ENCODE data around the gene KRTAP5-5. TPM values are rescaled to one million over a fixed set of nuclear protein-coding genes. Genes with fewer than 3 reads are reported as not detected.
A peak's percentile ranks its signal among the peaks of the same experiment; 100 is the strongest.
"Not testable (repeated sequence)": the region's sequence is repeated elsewhere in the genome, so short reads cannot be mapped to it uniquely, and the experiment has no call there.

Gene KRTAP5-5
- total and polyA plus RNA-seq, 2 donors from 2014 or later, result not detected

- Histone ChIP-seq H3K9me3 (ENCODE audit: control insufficient read depth in 2 of 3, insufficient read depth in 1 of 3, low read length in 3 of 3) (no peaks in the 10 kb centered on the region), H3K4me1 (ENCODE audit: control insufficient read depth in 2 of 3, insufficient read depth in 2 of 3, low read depth in 1 of 3, low read length in 3 of 3) (no peaks in the 10 kb centered on the region), H3K36me3 (ENCODE audit: control insufficient read depth in 2 of 3, insufficient read depth in 3 of 3, low read length in 3 of 3) (no peaks in the 10 kb centered on the region), H3K27ac (ENCODE audit: low read depth in 2 of 2, low read length in 2 of 2) (no peak overlapping the region), H3K9ac (ENCODE audit: low read length in 3 of 3) (no peak overlapping the region), H3K4me3 (ENCODE audit: low read length in 3 of 3) (no peak overlapping the region), H3K27me3 (ENCODE audit: control insufficient read depth, insufficient read depth, low read length) (no peaks in the 10 kb centered on the region)
- TF ChIP-seq, protein P1, sequence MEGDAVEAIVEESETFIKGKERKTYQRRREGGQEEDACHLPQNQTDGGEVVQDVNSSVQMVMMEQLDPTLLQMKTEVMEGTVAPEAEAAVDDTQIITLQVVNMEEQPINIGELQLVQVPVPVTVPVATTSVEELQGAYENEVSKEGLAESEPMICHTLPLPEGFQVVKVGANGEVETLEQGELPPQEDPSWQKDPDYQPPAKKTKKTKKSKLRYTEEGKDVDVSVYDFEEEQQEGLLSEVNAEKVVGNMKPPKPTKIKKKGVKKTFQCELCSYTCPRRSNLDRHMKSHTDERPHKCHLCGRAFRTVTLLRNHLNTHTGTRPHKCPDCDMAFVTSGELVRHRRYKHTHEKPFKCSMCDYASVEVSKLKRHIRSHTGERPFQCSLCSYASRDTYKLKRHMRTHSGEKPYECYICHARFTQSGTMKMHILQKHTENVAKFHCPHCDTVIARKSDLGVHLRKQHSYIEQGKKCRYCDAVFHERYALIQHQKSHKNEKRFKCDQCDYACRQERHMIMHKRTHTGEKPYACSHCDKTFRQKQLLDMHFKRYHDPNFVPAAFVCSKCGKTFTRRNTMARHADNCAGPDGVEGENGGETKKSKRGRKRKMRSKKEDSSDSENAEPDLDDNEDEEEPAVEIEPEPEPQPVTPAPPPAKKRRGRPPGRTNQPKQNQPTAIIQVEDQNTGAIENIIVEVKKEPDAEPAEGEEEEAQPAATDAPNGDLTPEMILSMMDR (IDR thresholded peaks at IDR 0.05; ENCODE audit: borderline replicate concordance, extremely low read depth, insufficient read depth), result no peak
- DNase-seq, result peak in 1 of 5 donors; percentile 51
- intact Hi-C loops (cut with DNase I), result no loop called here
- no peak for FAIRE-seq
Measured at GRCh38 chr11:1604711-1605110, 24.9 kb upstream of the KRTAP5-5 start.

DNA sequence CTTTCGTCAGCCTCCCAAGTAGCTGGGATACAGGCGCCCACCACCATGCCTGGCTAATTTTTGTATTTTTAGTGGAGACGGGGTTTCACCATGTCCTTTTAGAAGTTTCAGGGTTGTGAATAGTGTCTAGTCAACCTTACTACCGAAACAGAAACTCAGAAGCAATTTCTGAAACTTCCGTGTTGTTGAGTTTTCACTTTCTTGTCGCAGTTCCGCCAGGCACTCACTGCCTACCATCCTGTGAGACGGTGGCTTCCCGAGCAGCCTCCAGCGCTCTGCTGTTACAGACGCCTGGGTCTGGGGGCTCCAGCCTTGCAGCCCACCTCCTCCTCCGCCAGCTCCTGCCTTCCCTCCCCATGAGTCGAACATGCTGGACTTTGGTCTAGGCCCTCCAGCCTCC is 23.7 kb upstream of the KRTAP5-5 start:
- H3K4me1 ChIP-seq (ENCODE audit: control insufficient read depth in 2 of 3, insufficient read depth in 2 of 3, low read depth in 1 of 3, low read length in 3 of 3); intact Hi-C loops (cut with DNase I); H3K9ac ChIP-seq (ENCODE audit: low read length in 3 of 3); FAIRE-seq; H3K36me3 ChIP-seq (ENCODE audit: control insufficient read depth in 2 of 3, insufficient read depth in 3 of 3, low read length in 3 of 3); H3K27me3 ChIP-seq (ENCODE audit: control insufficient read depth, insufficient read depth, low read length); H3K9me3 ChIP-seq (ENCODE audit: control insufficient read depth in 2 of 3, insufficient read depth in 1 of 3, low read length in 3 of 3); H3K27ac ChIP-seq (ENCODE audit: low read depth in 2 of 2, low read length in 2 of 2); H3K4me3 ChIP-seq (ENCODE audit: low read length in 3 of 3): not testable (repeated sequence)
- peak in 1 of 5 donors; percentile 15 for DNase-seq

DNA sequence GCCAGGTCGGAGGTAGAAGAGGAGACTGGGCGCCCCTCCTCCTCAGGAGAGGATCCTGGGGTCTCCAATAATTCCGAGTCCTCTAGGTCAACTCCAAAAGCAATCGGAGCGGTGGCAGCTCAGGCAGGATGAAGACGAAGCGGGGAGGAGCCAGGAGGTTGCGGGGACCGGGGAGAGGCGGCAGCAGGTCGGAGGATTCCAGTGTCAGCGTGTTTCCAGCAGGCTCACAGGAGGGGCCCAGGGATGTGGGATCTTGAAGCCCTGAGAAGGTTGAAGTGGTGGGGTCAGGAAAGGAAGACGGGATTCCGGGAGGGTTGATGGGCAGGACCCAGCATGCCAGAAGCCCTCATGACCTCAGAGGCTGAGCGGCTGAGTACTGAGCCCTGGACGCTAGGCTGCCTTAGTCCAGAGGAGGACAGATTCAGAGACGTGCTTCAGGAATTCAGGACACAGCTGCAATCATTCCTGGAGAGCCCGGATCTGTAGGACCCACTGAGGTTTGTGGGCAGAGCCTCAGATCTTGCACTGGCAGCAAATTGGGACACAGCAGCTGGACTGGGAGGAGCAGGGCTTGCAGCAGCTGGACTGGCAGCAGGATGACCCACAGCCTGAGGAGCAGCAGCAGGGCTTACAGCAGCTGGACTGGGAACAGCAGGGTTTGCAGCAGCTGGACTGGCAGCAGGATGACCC is 22.3 kb upstream of the KRTAP5-5 start:
- FAIRE-seq; intact Hi-C loops (cut with DNase I): not testable (repeated sequence)

DNA sequence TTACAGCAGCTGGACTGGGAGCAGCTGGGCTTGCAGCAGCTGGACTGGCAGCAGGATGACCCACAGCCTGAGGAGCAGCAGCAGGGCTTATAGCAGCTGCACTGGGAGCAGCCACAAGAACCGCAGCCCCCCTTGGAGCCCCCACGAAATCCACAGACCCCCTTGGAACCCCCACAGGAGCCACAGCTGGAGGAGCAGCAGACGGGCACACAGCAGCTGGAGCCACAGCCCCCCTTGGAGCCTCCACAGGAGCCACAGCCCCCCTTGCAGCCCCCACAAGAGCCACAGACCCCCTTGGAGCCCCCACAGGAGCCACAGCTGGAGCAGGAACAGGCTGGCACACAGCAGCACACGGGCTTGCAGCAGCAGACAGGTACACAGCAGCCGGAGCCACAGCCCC is 21.7 kb upstream of the KRTAP5-5 start:
- H3K9ac ChIP-seq (ENCODE audit: low read length in 3 of 3); H3K4me3 ChIP-seq (ENCODE audit: low read length in 3 of 3); intact Hi-C loops (cut with DNase I); H3K36me3 ChIP-seq (ENCODE audit: control insufficient read depth in 2 of 3, insufficient read depth in 3 of 3, low read length in 3 of 3); H3K4me1 ChIP-seq (ENCODE audit: control insufficient read depth in 2 of 3, insufficient read depth in 2 of 3, low read depth in 1 of 3, low read length in 3 of 3); H3K27ac ChIP-seq (ENCODE audit: low read depth in 2 of 2, low read length in 2 of 2); FAIRE-seq; H3K9me3 ChIP-seq (ENCODE audit: control insufficient read depth in 2 of 3, insufficient read depth in 1 of 3, low read length in 3 of 3); H3K27me3 ChIP-seq (ENCODE audit: control insufficient read depth, insufficient read depth, low read length): not testable (repeated sequence)
- DNase-seq, result peak in 2 of 5 donors; percentile 32 to 52

More for the DNA sequence above, 22.3 kb upstream of the KRTAP5-5 start:
- not testable (repeated sequence) for H3K9ac ChIP-seq (ENCODE audit: low read length in 3 of 3); H3K27ac ChIP-seq (ENCODE audit: low read depth in 2 of 2, low read length in 2 of 2); H3K4me1 ChIP-seq (ENCODE audit: control insufficient read depth in 2 of 3, insufficient read depth in 2 of 3, low read depth in 1 of 3, low read length in 3 of 3); H3K9me3 ChIP-seq (ENCODE audit: control insufficient read depth in 2 of 3, insufficient read depth in 1 of 3, low read length in 3 of 3); H3K27me3 ChIP-seq (ENCODE audit: control insufficient read depth, insufficient read depth, low read length); H3K36me3 ChIP-seq (ENCODE audit: control insufficient read depth in 2 of 3, insufficient read depth in 3 of 3, low read length in 3 of 3); H3K4me3 ChIP-seq (ENCODE audit: low read length in 3 of 3)
- DNase-seq, result peak; percentile 19 to 67 (median 42)

GRCh38 chr11:1608363-1608762 is 21.2 kb upstream of the KRTAP5-5 start, which contains the start of gene KRTAP5-3:
Gene KRTAP5-3 (minus strand): TSS chr11:1608463. CDS start chr11:1608385, 78 bp downstream.
- no peaks in the 10 kb centered on the region for H3K27me3 ChIP-seq (ENCODE audit: control insufficient read depth, insufficient read depth, low read length)
- H3K36me3 ChIP-seq (ENCODE audit: control insufficient read depth in 2 of 3, insufficient read depth in 3 of 3, low read length in 3 of 3), result no peaks in the 10 kb centered on the region
- FAIRE-seq, result no peak
- H3K27ac ChIP-seq (ENCODE audit: low read depth in 2 of 2, low read length in 2 of 2), result no peak within 1 kb of the TSS
- no peaks in the 10 kb centered on the region for H3K4me1 ChIP-seq (ENCODE audit: control insufficient read depth in 2 of 3, insufficient read depth in 2 of 3, low read depth in 1 of 3, low read length in 3 of 3)
- intact Hi-C loops (cut with DNase I), result no loop called here
- H3K9me3 ChIP-seq (ENCODE audit: control insufficient read depth in 2 of 3, insufficient read depth in 1 of 3, low read length in 3 of 3), result no peaks in the 10 kb centered on the region
- DNase-seq, result peak in 1 of 5 donors; percentile 12
- H3K9ac ChIP-seq (ENCODE audit: low read length in 3 of 3), result no peak within 1 kb of the TSS
- TF ChIP-seq, protein P1 (IDR thresholded peaks at IDR 0.05; ENCODE audit: borderline replicate concordance, extremely low read depth, insufficient read depth), result no peak
- H3K4me3 ChIP-seq (ENCODE audit: low read length in 3 of 3), result no peak within 1 kb of the TSS

Measured in kidney (tissue), 14 donors.